ENCODE measurements around the gene CLCF1. TPM values are rescaled to one million over a fixed set of nuclear protein-coding genes. Genes with fewer than 3 reads are reported as not detected.

CLCF1 gene
- polyA plus RNA-seq, 1 of the 3 experiments (the other 2 are of a cell fraction): 27.0 TPM

DNA sequence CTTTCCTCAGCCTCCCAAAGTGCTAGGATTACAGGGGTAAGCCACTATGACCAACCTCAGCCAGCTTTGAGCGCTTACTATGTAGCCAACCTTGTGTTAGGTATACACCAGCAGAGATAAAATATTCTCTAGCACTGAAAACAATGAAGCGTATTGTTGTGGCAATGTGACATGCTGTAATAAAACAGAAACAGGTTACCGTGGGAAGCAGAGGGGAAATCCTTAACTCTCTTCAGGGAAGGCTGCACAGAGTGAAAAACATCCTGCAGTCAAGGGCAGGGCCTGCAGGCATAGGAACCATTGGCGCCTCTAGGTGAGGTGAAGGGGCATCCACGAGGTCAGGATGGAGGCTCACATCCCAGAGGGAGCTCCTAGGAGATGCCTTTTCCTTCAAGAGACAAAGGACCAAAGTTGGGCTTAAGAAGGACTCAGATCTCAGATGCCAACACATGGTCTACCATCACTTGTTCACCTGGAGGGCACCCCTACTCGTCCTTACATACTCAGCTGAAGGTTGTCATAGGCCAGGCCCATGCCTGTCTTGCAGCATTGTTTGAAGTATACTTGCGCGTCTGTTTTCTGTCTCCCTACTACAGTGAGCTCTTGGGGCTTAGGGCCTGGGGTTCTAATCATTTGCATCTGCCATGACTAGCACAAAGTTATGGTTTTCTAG, 28.0 kb downstream of the CLCF1 start:
- no peak overlapping the region for H3K4me3 ChIP-seq (ENCODE audit: low read depth in 2 of 2, low read length in 1 of 2)
- peaks cover 22% of the 10 kb centered on the region for H3F3A ChIP-seq (replicated peaks; ENCODE audit: insufficient read depth)
- ChIA-PET CTCF (interaction anchor here (0.7 to 7.4 kb wide), 33 partner anchors 8 to 290 kb away, joined by 3 to 116 read pairs (median 4); partner anchors contain the start of genes ANKRD13D, CLCF1, GPR152 and POLD4), POLR2A (interaction anchor here (0.6 kb wide), 1 partner anchor 45 kb away, joined by 3 read pairs; no protein-coding TSS in a partner anchor)
- no peaks in the 10 kb centered on the region for H4K20me1 ChIP-seq (ENCODE audit: insufficient read depth)
- H3K79me2 ChIP-seq (ENCODE audit: insufficient read depth): no peaks in the 10 kb centered on the region
- H3K27me3 ChIP-seq (ENCODE audit: insufficient read depth): no peaks in the 10 kb centered on the region
- peaks cover 5 to 29% of the 10 kb centered on the region in 2 experiments; a peak in 1 of 4 replicates for H3K4me1 ChIP-seq (ENCODE audit: control insufficient read depth in 1 of 2, insufficient read depth in 2 of 2, low read depth in 1 of 2, low read length in 1 of 2)
- H3K9me2 ChIP-seq: no peaks in the 10 kb centered on the region
- H3K9ac ChIP-seq: no peak overlapping the region
- no peak overlapping the region for H3K27ac ChIP-seq (ENCODE audit: low read depth in 2 of 2, low read length in 1 of 2)
- H2AFZ ChIP-seq (ENCODE audit: low read depth): no peak overlapping the region
- H3K4me2 ChIP-seq: no peak overlapping the region
- TF ChIP-seq JUND (IDR thresholded peaks at IDR 0.05) (no peak), REST (IDR thresholded peaks at IDR 0.05; ENCODE audit: low read depth, low read length) (no peak), ELF1 (IDR thresholded peaks at IDR 0.05) (no peak), IRF3 (IDR thresholded peaks at IDR 0.05; ENCODE audit: low read depth, low read length) (no peak), EZH2phosphoT487 (IDR thresholded peaks at IDR 0.05; ENCODE audit: borderline replicate concordance, low read depth) (no peak), RXRA (IDR thresholded peaks at IDR 0.05; ENCODE audit: borderline replicate concordance, low read depth) (no peak), EP300 (IDR thresholded peaks at IDR 0.05; ENCODE audit: borderline replicate concordance in 1 of 2, low read depth in 1 of 2, low read length in 1 of 2) (no peak)
- TF ChIP-seq, protein P1, sequence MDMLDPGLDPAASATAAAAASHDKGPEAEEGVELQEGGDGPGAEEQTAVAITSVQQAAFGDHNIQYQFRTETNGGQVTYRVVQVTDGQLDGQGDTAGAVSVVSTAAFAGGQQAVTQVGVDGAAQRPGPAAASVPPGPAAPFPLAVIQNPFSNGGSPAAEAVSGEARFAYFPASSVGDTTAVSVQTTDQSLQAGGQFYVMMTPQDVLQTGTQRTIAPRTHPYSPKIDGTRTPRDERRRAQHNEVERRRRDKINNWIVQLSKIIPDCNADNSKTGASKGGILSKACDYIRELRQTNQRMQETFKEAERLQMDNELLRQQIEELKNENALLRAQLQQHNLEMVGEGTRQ (IDR thresholded peaks at IDR 0.05; ENCODE audit: borderline replicate concordance, low read depth, low read length): no peak
- no peak for DNase-seq
- no peaks in the 10 kb centered on the region for H3K9me3 ChIP-seq
- 79% methylated on average over 8 of the region's 8 CpGs for WGBS (ENCODE audit: low lambda C conversion rate)
- peaks cover 0 to 6% of the 10 kb centered on the region in 2 experiments for H3K36me3 ChIP-seq (replicated peaks in 1 of 2; ENCODE audit: control insufficient read depth in 1 of 2, insufficient read depth in 2 of 2, low read length in 1 of 2)

DNA sequence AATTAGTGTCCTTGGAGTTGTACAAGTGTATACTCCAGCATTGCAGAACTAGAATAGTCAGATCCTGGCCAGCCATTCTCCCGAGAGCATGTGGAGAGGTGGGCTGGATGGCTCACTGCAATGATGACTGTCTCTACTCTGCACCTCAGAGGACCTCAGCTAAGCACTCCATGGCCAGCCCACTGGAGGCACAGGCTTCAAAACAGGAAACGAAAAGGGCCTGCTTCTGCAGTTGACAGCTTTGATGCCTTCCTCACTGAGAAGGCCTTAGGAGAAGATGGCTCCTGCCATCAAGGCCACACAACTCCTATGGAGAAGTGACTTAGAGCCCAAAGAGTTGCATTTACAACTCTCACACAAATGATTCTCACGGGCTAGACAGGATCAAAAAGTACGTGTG, 29.1 kb downstream of the CLCF1 start:
- Histone ChIP-seq H4K20me1 (ENCODE audit: insufficient read depth) (no peaks in the 10 kb centered on the region), H2AFZ (ENCODE audit: low read depth) (no peak overlapping the region), H3K9me3 (no peaks in the 10 kb centered on the region), H3K4me2 (no peak overlapping the region), H3K9me2 (no peaks in the 10 kb centered on the region), H3K4me3 (ENCODE audit: low read depth in 2 of 2, low read length in 1 of 2) (no peak overlapping the region), H3K4me1 (ENCODE audit: control insufficient read depth in 1 of 2, insufficient read depth in 2 of 2, low read depth in 1 of 2, low read length in 1 of 2) (peaks cover 5 to 22% of the 10 kb centered on the region in 2 experiments; a peak in 1 of 4 replicates), H3K27me3 (ENCODE audit: insufficient read depth) (no peaks in the 10 kb centered on the region), H3K9ac (no peak overlapping the region), H3K79me2 (ENCODE audit: insufficient read depth) (no peaks in the 10 kb centered on the region), H3K36me3 (replicated peaks in 1 of 2; ENCODE audit: control insufficient read depth in 1 of 2, insufficient read depth in 2 of 2, low read length in 1 of 2) (peaks cover 0 to 6% of the 10 kb centered on the region in 2 experiments), H3F3A (replicated peaks; ENCODE audit: insufficient read depth) (peaks cover 22% of the 10 kb centered on the region), H3K27ac (ENCODE audit: low read depth in 2 of 2, low read length in 1 of 2) (no peak overlapping the region)
- no peak for DNase-seq
- ChIA-PET POLR2A (no interaction called here), CTCF (interaction anchor here (1.3 to 7.4 kb wide), 8 partner anchors 10 to 263 kb away, joined by 3 to 116 read pairs (median 26); partner anchors contain the start of gene CLCF1)
- 89% methylated on average over 4 of the region's 4 CpGs for WGBS (ENCODE audit: low lambda C conversion rate)
- TF ChIP-seq MAX (IDR thresholded peaks at IDR 0.05; ENCODE audit: low read depth) (no peak), RXRA (IDR thresholded peaks at IDR 0.05; ENCODE audit: borderline replicate concordance, low read depth) (no peak), RCOR1 (IDR thresholded peaks at IDR 0.05; ENCODE audit: low read length) (no peak), RAD21 (IDR thresholded peaks at IDR 0.05; ENCODE audit: low read length) (no peak), SIN3A (IDR thresholded peaks at IDR 0.05; ENCODE audit: borderline replicate concordance, low read depth, low read length) (no peak), REST (IDR thresholded peaks at IDR 0.05; ENCODE audit: low read depth, low read length) (no peak), RFX5 (IDR thresholded peaks at IDR 0.05; ENCODE audit: low read length) (no peak)
- TF ChIP-seq, protein P2, sequence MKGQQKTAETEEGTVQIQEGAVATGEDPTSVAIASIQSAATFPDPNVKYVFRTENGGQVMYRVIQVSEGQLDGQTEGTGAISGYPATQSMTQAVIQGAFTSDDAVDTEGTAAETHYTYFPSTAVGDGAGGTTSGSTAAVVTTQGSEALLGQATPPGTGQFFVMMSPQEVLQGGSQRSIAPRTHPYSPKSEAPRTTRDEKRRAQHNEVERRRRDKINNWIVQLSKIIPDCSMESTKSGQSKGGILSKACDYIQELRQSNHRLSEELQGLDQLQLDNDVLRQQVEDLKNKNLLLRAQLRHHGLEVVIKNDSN (IDR thresholded peaks at IDR 0.05; ENCODE audit: borderline replicate concordance, low read depth): no peak
